NT2/D1 (cell line): Measurements from ENCODE around the gene CILP2.

Source experiments
- SUZ12 ChIP-seq: IDR thresholded peaks from 2 replicates; pipeline ENCODE4 v1.6.1; 2011; ENCODE audit not compliant: insufficient read length, insufficient read depth; ENCODE audit errors: extremely low read depth
- YY1 ChIP-seq: IDR thresholded peaks from 2 replicates; pipeline ENCODE4 v1.6.1; 2011; ENCODE audit not compliant: insufficient read length, insufficient read depth

- TF ChIP-seq YY1 (no peak), SUZ12 (no peak)
These were observed 57.2 kb downstream of the CILP2 start for GRCh38 chr19:19595171-19595701.
